Upper lobe of left lung (tissue), 4 donors: ENCODE measurements around the gene GNB1L.

Experiments used
- EP300 ChIP-seq, 4 donors: sonication (generic); formaldehyde crosslinking; IDR thresholded peaks; one replicate each; pipeline ENCODE4 v1.5.1; 2017; ENCODE audit warnings: antibody characterized with exemption in 4 of 4, control low read depth in 2 of 4
- POLR2A ChIP-seq, 4 donors: fragments of 450-650 bp; IDR thresholded peaks; one replicate each; pipeline ENCODE4 v1.5.1; 2016 to 2017; ENCODE audit warnings: antibody characterized with exemption in 4 of 4, mild to moderate bottlenecking in 2 of 4
- POLR2AphosphoS5 ChIP-seq, 2 donors: sonication (generic); formaldehyde crosslinking; IDR thresholded peaks; one replicate each; pipeline ENCODE4 v1.5.1; 2017; ENCODE audit warnings: antibody characterized with exemption in 2 of 2
- TF ChIP-seq, protein P1 (sequence below), 6 experiments: fragments of 450-650 bp in 4 of 6; fragments of 200-600 bp in 2 of 6; sonication (generic) in 2 of 6; IDR thresholded peaks; one replicate each; pipeline ENCODE4 v1.5.1; 2016 to 2019; ENCODE audit warnings: antibody characterized with exemption in 6 of 6

DNA sequence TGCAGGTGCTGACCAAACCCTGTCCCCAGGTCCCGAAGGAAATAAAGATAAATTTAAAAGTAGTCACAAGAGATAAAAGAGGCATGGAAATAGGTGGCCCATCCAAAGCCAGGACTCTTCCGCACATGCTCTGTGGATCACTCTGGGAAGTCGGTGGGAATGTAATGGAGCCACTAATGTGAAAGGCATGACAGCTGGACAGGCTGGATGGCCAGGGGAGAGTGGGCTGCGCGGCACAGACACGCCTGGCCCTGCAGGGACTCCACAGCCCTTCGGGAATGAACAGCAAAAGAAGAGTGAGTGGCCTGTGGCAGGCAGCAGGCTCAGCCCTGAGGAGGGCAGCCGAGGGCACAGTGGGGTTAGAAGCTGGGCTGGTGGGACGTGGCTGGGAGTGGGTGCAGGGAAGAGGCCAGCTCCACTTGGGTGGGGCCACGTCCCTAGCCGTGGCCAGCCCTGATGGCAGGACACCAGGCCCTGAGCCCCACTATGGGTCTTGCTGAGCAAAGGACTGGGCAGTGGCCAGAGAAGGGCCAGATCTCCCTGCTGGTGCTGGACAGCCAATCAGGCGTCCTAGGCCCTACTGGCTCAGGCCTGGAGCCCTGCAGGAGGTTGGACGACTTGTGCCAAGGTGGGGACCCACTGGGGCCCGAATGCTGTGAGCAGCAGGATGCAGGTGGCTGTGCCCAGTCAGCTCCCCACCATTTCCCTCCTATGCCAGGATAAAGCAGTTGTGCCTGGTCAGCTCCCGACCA lies 31.3 kb upstream of the GNB1L start:
- TF ChIP-seq, protein P1, sequence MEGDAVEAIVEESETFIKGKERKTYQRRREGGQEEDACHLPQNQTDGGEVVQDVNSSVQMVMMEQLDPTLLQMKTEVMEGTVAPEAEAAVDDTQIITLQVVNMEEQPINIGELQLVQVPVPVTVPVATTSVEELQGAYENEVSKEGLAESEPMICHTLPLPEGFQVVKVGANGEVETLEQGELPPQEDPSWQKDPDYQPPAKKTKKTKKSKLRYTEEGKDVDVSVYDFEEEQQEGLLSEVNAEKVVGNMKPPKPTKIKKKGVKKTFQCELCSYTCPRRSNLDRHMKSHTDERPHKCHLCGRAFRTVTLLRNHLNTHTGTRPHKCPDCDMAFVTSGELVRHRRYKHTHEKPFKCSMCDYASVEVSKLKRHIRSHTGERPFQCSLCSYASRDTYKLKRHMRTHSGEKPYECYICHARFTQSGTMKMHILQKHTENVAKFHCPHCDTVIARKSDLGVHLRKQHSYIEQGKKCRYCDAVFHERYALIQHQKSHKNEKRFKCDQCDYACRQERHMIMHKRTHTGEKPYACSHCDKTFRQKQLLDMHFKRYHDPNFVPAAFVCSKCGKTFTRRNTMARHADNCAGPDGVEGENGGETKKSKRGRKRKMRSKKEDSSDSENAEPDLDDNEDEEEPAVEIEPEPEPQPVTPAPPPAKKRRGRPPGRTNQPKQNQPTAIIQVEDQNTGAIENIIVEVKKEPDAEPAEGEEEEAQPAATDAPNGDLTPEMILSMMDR (IDR thresholded peaks at IDR 0.05) = no peak
- no peak for TF ChIP-seq POLR2AphosphoS5 (IDR thresholded peaks at IDR 0.05)
- TF ChIP-seq POLR2A (IDR thresholded peaks at IDR 0.05) = no peak
- no peak for TF ChIP-seq EP300 (IDR thresholded peaks at IDR 0.05)
